ENCODE results near the gene MOB2.
"Not testable (repeated sequence)": the region's sequence is repeated elsewhere in the genome, so short reads cannot be mapped to it uniquely, and the experiment has no call there.

Gene MOB2

GRCh38 chr11:1428762-1429316 is 57.7 kb downstream of the MOB2 start:
- TF ChIP-seq, protein P1, sequence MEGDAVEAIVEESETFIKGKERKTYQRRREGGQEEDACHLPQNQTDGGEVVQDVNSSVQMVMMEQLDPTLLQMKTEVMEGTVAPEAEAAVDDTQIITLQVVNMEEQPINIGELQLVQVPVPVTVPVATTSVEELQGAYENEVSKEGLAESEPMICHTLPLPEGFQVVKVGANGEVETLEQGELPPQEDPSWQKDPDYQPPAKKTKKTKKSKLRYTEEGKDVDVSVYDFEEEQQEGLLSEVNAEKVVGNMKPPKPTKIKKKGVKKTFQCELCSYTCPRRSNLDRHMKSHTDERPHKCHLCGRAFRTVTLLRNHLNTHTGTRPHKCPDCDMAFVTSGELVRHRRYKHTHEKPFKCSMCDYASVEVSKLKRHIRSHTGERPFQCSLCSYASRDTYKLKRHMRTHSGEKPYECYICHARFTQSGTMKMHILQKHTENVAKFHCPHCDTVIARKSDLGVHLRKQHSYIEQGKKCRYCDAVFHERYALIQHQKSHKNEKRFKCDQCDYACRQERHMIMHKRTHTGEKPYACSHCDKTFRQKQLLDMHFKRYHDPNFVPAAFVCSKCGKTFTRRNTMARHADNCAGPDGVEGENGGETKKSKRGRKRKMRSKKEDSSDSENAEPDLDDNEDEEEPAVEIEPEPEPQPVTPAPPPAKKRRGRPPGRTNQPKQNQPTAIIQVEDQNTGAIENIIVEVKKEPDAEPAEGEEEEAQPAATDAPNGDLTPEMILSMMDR (IDR thresholded peaks at IDR 0.05; ENCODE audit: low read depth, low read length), result no peak
- H3K9me3 ChIP-seq, result no peaks in the 10 kb centered on the region

DNA sequence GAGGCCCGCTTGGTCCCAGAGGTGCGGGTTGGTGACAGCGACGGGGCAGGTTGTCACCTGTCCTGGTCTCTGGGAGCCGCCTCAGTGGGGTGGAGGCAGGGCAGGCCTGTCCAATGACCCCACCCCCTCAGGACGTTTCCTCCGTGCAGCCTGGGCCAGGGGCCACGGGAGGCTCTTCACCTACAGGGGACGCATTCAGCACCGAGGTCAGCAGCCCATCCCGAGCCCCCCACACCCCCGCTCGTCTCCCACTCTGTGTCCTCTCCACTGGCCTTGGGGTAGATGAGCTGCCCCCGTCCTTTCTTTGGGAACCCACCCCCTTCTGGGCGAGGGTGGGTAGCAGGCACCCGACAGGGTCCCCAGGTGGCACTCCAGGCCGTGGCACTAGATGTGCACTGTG is 61.1 kb downstream of the MOB2 start:
- H3K27me3 ChIP-seq, result no peaks in the 10 kb centered on the region
- no peaks in the 10 kb centered on the region for H3K4me1 ChIP-seq
- DNase-seq, result no peak
- no peak overlapping the region for H3K4me3 ChIP-seq (ENCODE audit: low read depth, low read length)
- TF ChIP-seq, protein P1 (IDR thresholded peaks at IDR 0.05; ENCODE audit: low read depth, low read length), result no peak
- H3K36me3 ChIP-seq, result no peaks in the 10 kb centered on the region
- no peaks in the 10 kb centered on the region for H3K9me3 ChIP-seq

More at GRCh38 chr11:1428762-1429316, 57.7 kb downstream of the MOB2 start:
- no peaks in the 10 kb centered on the region for H3K4me1 ChIP-seq
- no peak overlapping the region for H3K4me3 ChIP-seq (ENCODE audit: low read depth, low read length)
- H3K36me3 ChIP-seq, result no peaks in the 10 kb centered on the region
- DNase-seq, result no peak
- H3K27me3 ChIP-seq, result no peaks in the 10 kb centered on the region

DNA sequence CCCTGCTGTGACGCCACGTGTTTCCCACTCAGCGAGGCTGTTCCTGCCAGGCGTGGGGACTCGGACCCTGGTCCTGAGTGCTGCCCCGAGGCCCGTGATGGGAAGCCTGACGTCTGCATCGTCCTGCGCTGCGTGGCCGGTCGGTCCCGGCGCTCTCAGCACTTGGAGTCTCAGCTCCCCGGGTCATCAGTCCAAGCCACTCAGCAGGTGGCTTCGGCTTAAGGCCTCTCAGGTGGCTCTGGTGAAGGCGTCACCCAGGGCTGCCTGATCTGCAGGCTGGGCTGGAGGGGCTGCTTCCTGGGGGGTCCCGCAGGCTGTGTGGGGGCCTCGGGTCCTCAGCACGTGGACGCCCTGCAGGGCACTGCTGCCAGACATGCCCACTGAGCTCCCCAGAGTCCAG is 61.6 kb downstream of the MOB2 start:
- TF ChIP-seq, protein P1 (IDR thresholded peaks at IDR 0.05; ENCODE audit: low read depth, low read length), result no peak
- Histone ChIP-seq H3K36me3 (no peaks in the 10 kb centered on the region), H3K4me3 (ENCODE audit: low read depth, low read length) (no peak overlapping the region), H3K9me3 (no peaks in the 10 kb centered on the region), H3K4me1 (no peaks in the 10 kb centered on the region), H3K27me3 (no peaks in the 10 kb centered on the region)
- no peak for DNase-seq

- not testable (repeated sequence) for H3K4me1 ChIP-seq; H3K9me3 ChIP-seq; H3K27me3 ChIP-seq; H3K4me3 ChIP-seq (ENCODE audit: low read depth, low read length); DNase-seq; H3K36me3 ChIP-seq
These were observed 63.2 kb downstream of the MOB2 start for GRCh38 chr11:1423406-1423805.

- H3K4me3 ChIP-seq (ENCODE audit: low read depth, low read length), result no peak overlapping the region
- TF ChIP-seq, protein P1 (IDR thresholded peaks at IDR 0.05; ENCODE audit: low read depth, low read length), result no peak
- H3K27me3 ChIP-seq, result no peaks in the 10 kb centered on the region
- H3K36me3 ChIP-seq, result no peaks in the 10 kb centered on the region
- no peaks in the 10 kb centered on the region for H3K4me1 ChIP-seq
- H3K9me3 ChIP-seq, result no peaks in the 10 kb centered on the region
- no peak for DNase-seq
These were observed 63.6 kb downstream of the MOB2 start for GRCh38 chr11:1422981-1423380.

GRCh38 chr11:1422481-1422880 is 64.1 kb downstream of the MOB2 start:
- Histone ChIP-seq H3K4me1 (no peaks in the 10 kb centered on the region), H3K27me3 (no peaks in the 10 kb centered on the region), H3K4me3 (ENCODE audit: low read depth, low read length) (no peak overlapping the region), H3K9me3 (no peaks in the 10 kb centered on the region), H3K36me3 (no peaks in the 10 kb centered on the region)
- TF ChIP-seq, protein P1 (IDR thresholded peaks at IDR 0.05; ENCODE audit: low read depth, low read length), result no peak
- DNase-seq, result no peak

DNA sequence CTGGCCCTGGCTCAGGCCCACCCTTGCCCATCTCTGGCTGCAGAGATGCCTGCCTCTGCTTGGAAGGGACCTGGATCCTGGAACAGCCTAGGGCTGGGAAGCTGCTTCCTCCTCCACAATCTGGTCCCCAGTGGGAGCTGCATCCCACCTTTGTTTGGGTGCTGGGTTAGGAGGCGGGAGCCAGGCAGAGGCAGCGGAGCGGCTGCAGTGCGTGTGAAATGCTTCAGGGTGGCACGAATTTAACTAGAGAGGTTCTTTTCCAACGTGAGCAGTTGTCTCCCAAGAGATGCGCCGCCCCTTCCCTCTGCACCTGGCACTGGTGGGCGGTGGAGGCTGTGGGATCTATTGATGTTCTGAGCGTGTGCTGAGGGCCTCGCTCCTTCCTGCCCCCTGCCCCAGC is 65.3 kb downstream of the MOB2 start:
- no peak for DNase-seq
- H3K4me3 ChIP-seq (ENCODE audit: low read depth, low read length), result no peak overlapping the region
- TF ChIP-seq, protein P1 (IDR thresholded peaks at IDR 0.05; ENCODE audit: low read depth, low read length), result no peak
- H3K9me3 ChIP-seq, result no peaks in the 10 kb centered on the region
- H3K36me3 ChIP-seq, result no peaks in the 10 kb centered on the region
- H3K27me3 ChIP-seq, result no peaks in the 10 kb centered on the region
- H3K4me1 ChIP-seq, result no peaks in the 10 kb centered on the region

All from BE2C (cell line).